GM06990 (cell line): Measurements from ENCODE around the gene PSMF1.

Source experiments
- DNase-seq: peaks from one replicate; pipeline ENCODE4 v3.0.0-alpha.2; 2011; ENCODE audit not compliant: insufficient read length; ENCODE audit errors: extremely low read depth
- H3K27me3 ChIP-seq: replicated peaks from 2 replicates; pipeline ENCODE4 v1.6.0; 2011; ENCODE audit warnings: low read length; ENCODE audit not compliant: control insufficient read depth, insufficient read depth
- H3K36me3 ChIP-seq: 2 replicates; pipeline ENCODE4 v1.5.1; 2011; ENCODE audit warnings: low read length; ENCODE audit not compliant: control insufficient read depth, insufficient read depth
- H3K4me3 ChIP-seq: replicated peaks from 2 replicates; pipeline ENCODE4 v1.5.1; 2011; ENCODE audit warnings: low read depth, mild to moderate bottlenecking, control low read depth, low read length
- TF ChIP-seq, protein P1 (sequence below): IDR thresholded peaks from 2 replicates; pipeline ENCODE4 v1.5.1; 2011; ENCODE audit warnings: low read length, control low read depth, mild to moderate bottlenecking, inconsistent platforms; ENCODE audit not compliant: insufficient read depth, poor library complexity, severe bottlenecking

The PSMF1 gene

DNA sequence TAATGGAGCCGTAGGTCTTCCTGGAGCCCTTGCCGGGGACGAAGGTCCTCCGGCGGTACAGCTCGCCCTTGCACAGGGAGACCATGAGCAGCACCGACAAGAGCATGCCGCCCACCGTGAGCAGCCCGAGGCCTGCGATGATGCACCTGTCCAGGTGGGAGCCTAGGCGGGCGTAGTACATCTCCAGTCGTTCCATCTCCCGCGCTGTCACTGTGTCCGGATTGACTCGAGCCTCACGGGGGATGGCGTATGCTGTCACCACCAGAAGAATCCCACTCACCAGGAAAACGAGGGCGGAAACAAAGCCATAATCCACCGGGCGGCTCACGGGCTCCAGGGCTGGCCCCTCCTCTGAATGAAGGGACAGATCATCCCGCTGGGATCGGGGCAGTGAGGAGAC is 62.5 kb downstream of the PSMF1 start:
- TF ChIP-seq, protein P1, sequence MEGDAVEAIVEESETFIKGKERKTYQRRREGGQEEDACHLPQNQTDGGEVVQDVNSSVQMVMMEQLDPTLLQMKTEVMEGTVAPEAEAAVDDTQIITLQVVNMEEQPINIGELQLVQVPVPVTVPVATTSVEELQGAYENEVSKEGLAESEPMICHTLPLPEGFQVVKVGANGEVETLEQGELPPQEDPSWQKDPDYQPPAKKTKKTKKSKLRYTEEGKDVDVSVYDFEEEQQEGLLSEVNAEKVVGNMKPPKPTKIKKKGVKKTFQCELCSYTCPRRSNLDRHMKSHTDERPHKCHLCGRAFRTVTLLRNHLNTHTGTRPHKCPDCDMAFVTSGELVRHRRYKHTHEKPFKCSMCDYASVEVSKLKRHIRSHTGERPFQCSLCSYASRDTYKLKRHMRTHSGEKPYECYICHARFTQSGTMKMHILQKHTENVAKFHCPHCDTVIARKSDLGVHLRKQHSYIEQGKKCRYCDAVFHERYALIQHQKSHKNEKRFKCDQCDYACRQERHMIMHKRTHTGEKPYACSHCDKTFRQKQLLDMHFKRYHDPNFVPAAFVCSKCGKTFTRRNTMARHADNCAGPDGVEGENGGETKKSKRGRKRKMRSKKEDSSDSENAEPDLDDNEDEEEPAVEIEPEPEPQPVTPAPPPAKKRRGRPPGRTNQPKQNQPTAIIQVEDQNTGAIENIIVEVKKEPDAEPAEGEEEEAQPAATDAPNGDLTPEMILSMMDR: no peak
- no peaks in the 10 kb centered on the region for H3K36me3 ChIP-seq
- DNase-seq: no peak
- H3K27me3 ChIP-seq: no peaks in the 10 kb centered on the region; the same call in 1 of the 2 replicates
- H3K4me3 ChIP-seq: no peak overlapping the region

DNA sequence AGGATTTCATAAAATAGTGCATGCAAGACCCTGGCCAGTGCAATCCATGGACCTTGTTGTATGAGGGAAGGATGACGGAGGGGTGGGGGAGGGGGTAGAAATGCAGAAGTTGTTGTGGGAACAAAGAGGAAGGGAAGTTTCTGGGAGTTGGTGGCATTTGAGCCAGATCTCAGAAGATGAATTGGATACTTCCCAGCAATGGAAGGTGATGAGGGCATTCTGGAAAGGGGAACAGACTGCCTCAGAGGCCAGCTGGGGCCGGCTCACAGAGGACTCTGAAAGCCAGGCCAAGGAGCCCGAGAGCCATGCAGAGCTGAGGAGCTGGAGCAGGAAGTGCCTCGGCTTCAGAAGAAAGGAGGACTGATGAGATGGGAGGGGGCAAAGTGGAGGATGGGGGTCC is 63.7 kb downstream of the PSMF1 start:
- Histone ChIP-seq H3K27me3 (peaks cover 4% of the 10 kb centered on the region; the same call in 1 of the 2 replicates), H3K4me3 (no peak overlapping the region), H3K36me3 (no peaks in the 10 kb centered on the region)
- TF ChIP-seq, protein P1: no peak
- DNase-seq: no peak

DNA sequence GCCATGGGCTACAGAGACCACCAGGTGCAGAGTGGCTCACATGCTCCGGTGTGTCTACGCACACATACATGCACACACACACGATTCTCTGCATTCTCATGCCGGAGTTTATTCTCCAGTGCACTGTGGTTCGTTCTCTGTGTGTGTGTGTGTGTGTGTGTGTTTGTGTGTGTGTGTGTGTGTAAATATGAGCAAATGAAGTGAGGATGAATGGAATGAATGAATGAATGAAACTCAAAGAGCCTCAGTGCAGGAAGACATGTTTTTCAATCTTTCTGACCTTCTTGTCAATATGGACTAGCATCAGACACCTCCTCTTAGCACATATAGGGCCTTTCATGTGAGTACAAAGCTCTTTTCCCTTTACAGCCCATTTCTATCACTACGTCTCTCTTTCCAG is 64.8 kb downstream of the PSMF1 start:
- TF ChIP-seq, protein P1: no peak
- Histone ChIP-seq H3K27me3 (peaks cover 4% of the 10 kb centered on the region; the same call in 1 of the 2 replicates), H3K36me3 (no peaks in the 10 kb centered on the region), H3K4me3 (no peak overlapping the region)
- DNase-seq: no peak

DNA sequence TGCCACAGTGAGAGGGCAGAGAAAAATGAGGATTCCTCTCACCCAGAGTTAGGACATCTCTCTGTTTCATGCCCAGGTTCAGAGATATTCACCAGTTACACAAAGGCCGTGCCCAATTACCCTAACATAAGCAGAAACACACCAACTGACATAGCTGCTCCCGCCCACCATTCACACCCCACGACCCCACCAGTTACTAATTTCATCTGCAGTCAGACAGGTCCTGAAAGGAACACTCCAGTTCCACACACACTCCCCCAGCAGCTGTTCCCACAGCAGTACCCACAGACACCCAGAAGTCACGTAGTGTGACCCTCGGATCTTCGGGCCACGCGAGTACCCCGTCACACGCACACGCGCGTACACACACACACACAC is 65.8 kb downstream of the PSMF1 start:
- no peak for DNase-seq
- TF ChIP-seq, protein P1: no peak
- peaks cover 4% of the 10 kb centered on the region; the same call in 1 of the 2 replicates for H3K27me3 ChIP-seq
- no peak overlapping the region for H3K4me3 ChIP-seq
- no peaks in the 10 kb centered on the region for H3K36me3 ChIP-seq

DNA sequence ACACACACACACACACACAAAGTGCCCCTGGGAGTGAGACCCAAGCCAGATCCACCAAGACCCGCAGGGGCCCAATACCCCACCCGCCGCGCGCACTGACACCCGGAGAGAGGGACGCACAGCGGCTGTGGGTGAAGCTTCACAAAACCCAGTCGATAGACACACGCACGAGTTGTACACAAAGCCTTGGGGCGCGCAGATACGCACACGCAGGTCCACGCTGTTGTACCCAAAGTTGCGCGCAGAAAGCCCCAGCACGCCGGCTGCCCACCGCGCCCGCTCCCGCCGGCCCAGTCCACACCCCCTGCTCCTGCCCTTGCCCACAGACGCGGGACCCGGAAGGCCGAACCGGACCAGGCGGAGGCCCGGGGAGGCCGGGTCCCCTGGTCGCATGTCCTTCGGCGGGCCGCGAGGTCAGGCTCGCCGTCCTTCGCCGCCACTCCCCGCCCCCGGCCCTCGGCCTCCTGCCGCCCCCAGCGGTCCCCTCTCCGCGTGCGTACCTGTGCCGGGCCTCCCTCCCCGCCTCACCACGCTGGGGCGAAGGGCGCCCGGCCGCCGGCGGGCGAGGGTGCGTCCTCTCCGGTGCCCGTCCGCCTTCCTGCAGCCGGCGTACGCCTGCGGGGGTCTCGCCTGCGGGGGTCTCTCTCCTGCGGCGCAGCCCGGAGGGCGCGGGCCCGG is 66.4 kb downstream of the PSMF1 start, which contains the start of gene TMEM74B:
Gene TMEM74B (minus strand): TSS at position 344 of the 678 bp plus-strand sequence. CDS start 1,180 bp downstream, outside the sequence.
- Histone ChIP-seq H3K27me3 (peaks cover 4% of the 10 kb centered on the region; the same call in 1 of the 2 replicates), H3K36me3 (no peaks in the 10 kb centered on the region), H3K4me3 (peak within 1 kb of the TSS; percentile 42)
- TF ChIP-seq, protein P1: no peak
- no peak for DNase-seq
